Trophoblast cell (in vitro differentiated cells and primary cell): ENCODE measurements around the gene BZW2.

ENCODE experiments used
- DNase-seq, 2 donors: peaks; one replicate each; pipeline ENCODE4 v3.0.0-alpha.2; 2016
- H2AFZ ChIP-seq: 2 replicates; pipeline ENCODE4 v1.6.1; 2013; ENCODE audit warnings: low read length, moderate library complexity, mild to moderate bottlenecking; ENCODE audit not compliant: insufficient read depth, poor library complexity
- H2AK5ac ChIP-seq: 2 replicates; pipeline ENCODE4 v1.6.1; 2013; ENCODE audit warnings: mild to moderate bottlenecking, low read length
- H2BK120ac ChIP-seq: 2 replicates; pipeline ENCODE4 v1.6.1; 2013; ENCODE audit warnings: low read length, mild to moderate bottlenecking, moderate library complexity; ENCODE audit not compliant: insufficient read depth, poor library complexity
- H2BK12ac ChIP-seq: 2 replicates; pipeline ENCODE4 v1.6.1; 2013; ENCODE audit warnings: mild to moderate bottlenecking, low read length, moderate library complexity
- H2BK5ac ChIP-seq: 2 replicates; pipeline ENCODE4 v1.6.1; 2013; ENCODE audit warnings: low read length, low read depth, moderate library complexity, mild to moderate bottlenecking; ENCODE audit not compliant: poor library complexity
- H3K14ac ChIP-seq: 2 replicates; pipeline ENCODE4 v1.6.1; 2013; ENCODE audit warnings: mild to moderate bottlenecking, low read length
- H3K18ac ChIP-seq: 2 replicates; pipeline ENCODE4 v1.6.1; 2013; ENCODE audit warnings: mild to moderate bottlenecking, low read length
- H3K23ac ChIP-seq: 2 replicates; pipeline ENCODE4 v1.6.1; 2013; ENCODE audit warnings: low read length
- H3K27ac ChIP-seq: 2 replicates; pipeline ENCODE4 v1.5.1; 2013; ENCODE audit warnings: low read depth, mild to moderate bottlenecking, inconsistent platforms, low read length, moderate library complexity
- H3K27me3 ChIP-seq: 2 replicates; pipeline ENCODE4 v1.6.1; 2013; ENCODE audit warnings: inconsistent platforms, mild to moderate bottlenecking, low read length, moderate library complexity; ENCODE audit not compliant: insufficient read depth
- H3K36me3 ChIP-seq, 2 experiments: 1 replicate in 1 of 2; 2 replicates in 1 of 2; pipeline ENCODE4 v1.6.1; 2013; ENCODE audit warnings: low read length in 2 of 2, mild to moderate bottlenecking in 2 of 2, moderate library complexity in 1 of 2; ENCODE audit not compliant: insufficient read depth in 2 of 2, control insufficient read depth in 1 of 2
- H3K4ac ChIP-seq: 2 replicates; pipeline ENCODE4 v1.6.1; 2013; ENCODE audit warnings: low read depth, mild to moderate bottlenecking, low read length, moderate library complexity
- H3K4me1 ChIP-seq, 2 experiments: 1 replicate in 1 of 2; 2 replicates in 1 of 2; pipeline ENCODE4 v1.6.1; 2013; ENCODE audit warnings: low read length in 2 of 2, mild to moderate bottlenecking in 2 of 2, moderate library complexity in 1 of 2; ENCODE audit not compliant: insufficient read depth in 2 of 2, control insufficient read depth in 1 of 2
- H3K4me2 ChIP-seq: 2 replicates; pipeline ENCODE4 v1.6.1; 2013; ENCODE audit warnings: inconsistent platforms, mild to moderate bottlenecking, low read length, moderate library complexity
- H3K4me3 ChIP-seq: 2 replicates; pipeline ENCODE4 v1.5.1; 2013; ENCODE audit warnings: mild to moderate bottlenecking, low read depth, low read length, inconsistent platforms
- H3K79me1 ChIP-seq: one replicate; pipeline ENCODE4 v1.6.1; 2013; ENCODE audit warnings: low read length
- H3K79me2 ChIP-seq: 2 replicates; pipeline ENCODE4 v1.6.1; 2013; ENCODE audit warnings: low read length, mild to moderate bottlenecking; ENCODE audit not compliant: control insufficient read depth, insufficient read depth, poor library complexity
- H3K9ac ChIP-seq: 2 replicates; pipeline ENCODE4 v1.6.1; 2013; ENCODE audit warnings: mild to moderate bottlenecking, low read length
- H3K9me3 ChIP-seq: 2 replicates; pipeline ENCODE4 v1.6.1; 2013; ENCODE audit warnings: low read depth, mild to moderate bottlenecking, control low read depth, inconsistent platforms, low read length; ENCODE audit not compliant: insufficient read depth
- H4K12ac ChIP-seq: 2 replicates; pipeline ENCODE4 v1.6.1; 2013; ENCODE audit warnings: low read depth, mild to moderate bottlenecking, low read length, moderate library complexity
- H4K8ac ChIP-seq: 2 replicates; pipeline ENCODE4 v1.6.1; 2013; ENCODE audit warnings: low read depth, mild to moderate bottlenecking, low read length, moderate library complexity
- H4K91ac ChIP-seq: one replicate; pipeline ENCODE4 v1.6.1; 2013; ENCODE audit warnings: low read depth, mild to moderate bottlenecking, low read length, moderate library complexity
- WGBS: extraction: QIAGEN DNeasy Blood & Tissue Kit; methylation state at CpG from one replicate; pipeline ENCODE4 v1.1.7; 2013; ENCODE audit warnings: missing lambda C conversion rate; ENCODE audit not compliant: insufficient read length, insufficient coverage; ENCODE audit errors: extremely low coverage; 5-methylcytosine and 5-hydroxymethylcytosine counted together

BZW2 gene

DNA sequence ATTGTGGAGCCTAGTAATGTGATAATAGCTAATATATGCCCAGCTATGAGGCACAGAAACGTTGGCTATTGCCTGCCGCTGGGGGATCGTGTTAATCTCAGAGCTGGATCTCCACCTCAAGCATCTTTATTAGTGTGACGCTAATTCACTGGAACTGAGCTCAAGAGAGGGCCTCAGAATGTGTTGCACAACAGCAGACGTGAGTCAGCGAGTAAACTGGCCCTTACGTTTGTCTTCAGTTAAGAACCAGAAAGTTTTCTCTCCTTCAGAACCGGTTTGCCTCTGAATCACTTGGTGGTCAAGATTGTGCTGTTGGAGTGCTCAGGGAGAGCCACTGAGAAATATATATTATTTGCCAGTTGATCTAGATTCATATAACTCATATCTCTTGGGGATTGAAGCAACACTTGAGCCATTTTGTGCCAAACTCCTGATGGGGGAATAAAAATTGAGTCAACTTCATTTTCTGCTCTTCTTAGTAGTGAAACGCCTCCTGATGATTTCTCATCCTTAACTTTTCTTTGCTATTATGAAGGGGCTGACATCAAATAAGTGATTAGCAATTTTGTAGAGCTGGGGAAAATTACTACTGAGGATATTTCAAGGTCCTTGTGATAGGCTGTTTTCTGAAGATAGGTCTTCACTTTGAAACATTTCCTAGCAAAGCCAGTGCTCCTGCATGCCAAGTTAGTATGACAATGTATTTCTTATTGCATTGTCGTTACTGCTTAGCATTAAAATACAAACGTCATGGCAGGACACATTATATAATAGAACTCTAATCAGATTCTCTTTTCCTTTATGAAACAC, 22.3 kb downstream of the BZW2 start:
- no peak overlapping the region for H2AK5ac ChIP-seq
- peaks cover 7% of the 10 kb centered on the region for H3K79me2 ChIP-seq
- no peak overlapping the region for H3K14ac ChIP-seq
- no peaks in the 10 kb centered on the region for H3K27me3 ChIP-seq
- peak; percentile 100 for DNase-seq
- no peak overlapping the region for H3K4me3 ChIP-seq
- no peak overlapping the region for H2BK12ac ChIP-seq
- no peak overlapping the region for H3K9ac ChIP-seq
- H3K4me2 ChIP-seq = peak overlapping the region; percentile 43
- peaks cover 5 to 7% of the 10 kb centered on the region in 2 experiments for H3K36me3 ChIP-seq
- H2AFZ ChIP-seq = no peak overlapping the region
- H3K79me1 ChIP-seq = peaks cover 18% of the 10 kb centered on the region
- peak overlapping the region; percentile 66 for H2BK120ac ChIP-seq
- WGBS = no CpG with 5 or more reads among the region's 11 CpGs
- peak overlapping the region; percentile 98 for H3K27ac ChIP-seq
- H3K18ac ChIP-seq = no peak overlapping the region
- H4K91ac ChIP-seq = no peak overlapping the region
- peaks cover 5 to 13% of the 10 kb centered on the region in 2 experiments for H3K4me1 ChIP-seq
- peak overlapping the region; percentile 19 for H4K8ac ChIP-seq
- H2BK5ac ChIP-seq = no peak overlapping the region
- no peak overlapping the region for H4K12ac ChIP-seq
- no peaks in the 10 kb centered on the region for H3K9me3 ChIP-seq
- H3K4ac ChIP-seq = no peak overlapping the region
- H3K23ac ChIP-seq = no peak overlapping the region

DNA sequence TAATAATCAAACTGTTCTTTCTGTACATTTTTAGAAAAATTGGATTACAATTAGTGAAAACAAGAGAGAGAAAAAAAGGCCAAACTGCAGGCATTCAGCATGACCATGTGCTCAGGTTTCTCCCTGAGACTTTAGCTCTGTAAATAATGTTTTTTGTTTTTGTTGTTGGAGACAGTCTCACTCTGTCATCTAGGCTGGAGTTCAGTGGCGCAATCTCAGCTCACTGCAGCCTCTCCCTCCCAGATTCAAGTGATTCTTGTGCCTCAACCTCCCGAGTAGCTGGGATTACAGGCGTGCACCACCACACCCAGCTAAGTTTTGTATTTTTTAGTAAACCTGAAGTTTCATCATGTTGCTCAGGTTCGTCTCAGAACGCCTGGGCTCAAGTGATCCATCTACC, 23.0 kb downstream of the BZW2 start:
- Histone ChIP-seq H2BK120ac (no peak overlapping the region), H3K9me3 (no peaks in the 10 kb centered on the region), H3K18ac (peak overlapping the region; percentile 14), H3K14ac (peak overlapping the region; percentile 4), H3K4me3 (no peak overlapping the region), H3K79me1 (peaks cover 18% of the 10 kb centered on the region), H3K23ac (no peak overlapping the region), H2BK12ac (no peak overlapping the region), H4K8ac (no peak overlapping the region), H2AK5ac (no peak overlapping the region), H2BK5ac (peak overlapping the region; percentile 25), H3K27me3 (no peaks in the 10 kb centered on the region), H3K79me2 (peaks cover 7% of the 10 kb centered on the region), H3K4me1 (peaks cover 5 to 13% of the 10 kb centered on the region in 2 experiments), H3K9ac (no peak overlapping the region), H4K12ac (no peak overlapping the region), H3K4me2 (no peak overlapping the region), H2AFZ (no peak overlapping the region), H3K4ac (no peak overlapping the region), H3K27ac (peak overlapping the region; percentile 78), H4K91ac (peak overlapping the region; percentile 7), H3K36me3 (peaks cover 7 to 8% of the 10 kb centered on the region in 2 experiments)
- peak; percentile 68 to 80 for DNase-seq
- no CpG with 5 or more reads among the region's 5 CpGs for WGBS

DNA sequence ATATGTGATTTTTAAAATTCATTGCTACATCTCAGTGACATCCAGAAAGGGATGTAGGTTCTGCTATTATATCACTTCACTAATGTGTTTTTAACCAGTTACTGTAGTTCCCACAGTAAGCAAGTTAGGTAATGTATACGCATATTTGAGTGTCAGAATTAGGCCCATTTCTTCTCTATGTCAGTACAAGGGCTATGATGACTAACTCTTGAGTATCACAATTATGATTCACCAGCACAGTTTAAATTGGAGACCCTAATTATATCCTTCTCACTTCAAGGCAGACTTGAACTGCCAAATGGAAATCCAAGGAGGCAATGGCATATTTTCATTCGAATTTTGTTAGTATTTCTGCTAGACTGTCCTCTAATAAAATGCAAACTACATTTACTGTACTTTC, 23.6 kb downstream of the BZW2 start:
- Histone ChIP-seq H2BK5ac (no peak overlapping the region), H4K12ac (no peak overlapping the region), H3K18ac (no peak overlapping the region), H3K79me2 (peaks cover 4% of the 10 kb centered on the region), H3K27ac (no peak overlapping the region), H3K36me3 (peaks cover 8 to 10% of the 10 kb centered on the region in 2 experiments), H3K4ac (no peak overlapping the region), H4K8ac (no peak overlapping the region), H2AFZ (no peak overlapping the region), H3K4me1 (peaks cover 5 to 13% of the 10 kb centered on the region in 2 experiments), H2BK12ac (no peak overlapping the region), H2BK120ac (no peak overlapping the region), H2AK5ac (no peak overlapping the region), H3K4me2 (no peak overlapping the region), H3K4me3 (no peak overlapping the region), H3K23ac (no peak overlapping the region), H3K79me1 (peaks cover 16% of the 10 kb centered on the region), H3K27me3 (no peaks in the 10 kb centered on the region), H3K9ac (no peak overlapping the region), H3K9me3 (no peaks in the 10 kb centered on the region), H3K14ac (no peak overlapping the region), H4K91ac (no peak overlapping the region)
- peak in 1 of 2 donors; percentile 59 for DNase-seq
- no CpG with 5 or more reads among the region's 2 CpGs for WGBS

DNA sequence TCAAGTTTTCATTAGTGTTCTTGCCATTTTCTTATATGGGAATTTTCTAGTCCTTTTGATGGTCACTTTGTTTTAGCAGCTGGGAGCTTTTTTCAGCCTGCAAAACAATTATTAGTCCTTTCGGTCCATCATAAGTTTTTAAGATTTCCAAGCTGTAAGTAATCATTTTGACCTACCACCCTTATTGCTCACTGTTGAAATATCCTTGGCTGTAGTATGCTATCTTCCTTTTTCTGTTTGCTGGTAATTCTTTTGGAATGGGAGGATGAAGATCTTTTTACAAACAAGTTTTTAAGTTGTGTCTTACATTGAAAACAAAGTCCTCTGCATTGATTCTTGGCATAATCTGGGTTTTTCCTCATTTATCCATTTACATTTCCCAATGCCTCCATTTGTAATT, 24.0 kb downstream of the BZW2 start:
- peaks cover 5 to 13% of the 10 kb centered on the region in 2 experiments for H3K4me1 ChIP-seq
- H3K4ac ChIP-seq = no peak overlapping the region
- peaks cover 4% of the 10 kb centered on the region for H3K79me2 ChIP-seq
- H3K4me3 ChIP-seq = no peak overlapping the region
- H2AK5ac ChIP-seq = no peak overlapping the region
- no peak overlapping the region for H3K14ac ChIP-seq
- H3K27me3 ChIP-seq = no peaks in the 10 kb centered on the region
- H3K79me1 ChIP-seq = peaks cover 16% of the 10 kb centered on the region
- H3K4me2 ChIP-seq = no peak overlapping the region
- H2AFZ ChIP-seq = no peak overlapping the region
- H2BK120ac ChIP-seq = no peak overlapping the region
- peak in 1 of 2 donors; percentile 70 for DNase-seq
- WGBS = no CpG with 5 or more reads among the region's 1 CpG
- peak overlapping the region; percentile 48 for H3K27ac ChIP-seq
- H3K9ac ChIP-seq = no peak overlapping the region
- H4K12ac ChIP-seq = no peak overlapping the region
- H4K91ac ChIP-seq = no peak overlapping the region
- H2BK5ac ChIP-seq = no peak overlapping the region
- no peak overlapping the region for H3K18ac ChIP-seq
- H2BK12ac ChIP-seq = no peak overlapping the region
- H4K8ac ChIP-seq = no peak overlapping the region
- peaks cover 8 to 10% of the 10 kb centered on the region in 2 experiments for H3K36me3 ChIP-seq
- no peak overlapping the region for H3K23ac ChIP-seq
- H3K9me3 ChIP-seq = no peaks in the 10 kb centered on the region
